NCI-H1092 treated with DMSO at 0.1 percent for 48 hours (cell line): ENCODE results near the gene FXYD2.

Experiments used
- DNase-seq: peaks from one replicate; lab custom pipeline; 2025; lab: John Stamatoyannopoulos, UW

FXYD2 gene

GRCh38 chr11:117857734-117858414 lies 33.3 kb upstream of the FXYD2 start:
- no peak for DNase-seq

GRCh38 chr11:117855912-117856651 lies 31.5 kb upstream of the FXYD2 start:
- DNase-seq: no peak

DNA sequence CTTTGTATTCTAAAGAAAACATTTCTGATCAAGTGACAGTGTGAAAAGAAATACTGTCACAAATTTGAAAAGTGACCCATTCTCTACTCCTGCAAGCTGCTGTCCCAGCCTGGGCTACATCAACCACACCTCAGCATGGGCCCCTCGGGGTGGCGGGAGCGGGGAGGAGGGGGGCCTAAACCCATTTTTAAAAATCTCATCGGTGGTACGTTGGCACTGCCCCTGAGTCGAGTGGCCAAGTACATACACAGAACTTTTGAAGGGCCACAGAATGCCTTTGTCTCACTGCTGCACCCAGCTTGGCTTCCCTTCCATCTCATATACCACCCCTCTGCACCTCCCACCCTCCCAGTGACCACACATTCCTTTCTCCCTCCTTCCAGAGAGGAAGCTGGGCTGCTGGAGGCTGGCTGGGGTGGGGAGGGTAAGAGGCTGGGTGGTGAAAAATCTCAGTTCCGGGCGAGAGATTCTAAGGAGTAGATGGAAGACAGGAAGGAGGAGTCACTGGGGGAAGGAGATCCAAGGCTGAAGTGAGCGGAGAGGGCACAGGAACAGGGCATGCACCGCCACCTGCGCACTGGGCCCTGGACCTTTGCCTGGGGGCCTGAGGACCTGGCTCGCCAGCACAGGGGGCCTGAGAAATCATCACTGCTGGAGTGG lies 30.8 kb upstream of the FXYD2 start:
- no peak for DNase-seq

GRCh38 chr11:117852309-117852708 lies 27.8 kb upstream of the FXYD2 start:
- DNase-seq: no peak

GRCh38 chr11:117851852-117852251 lies 27.3 kb upstream of the FXYD2 start:
- no peak for DNase-seq

- DNase-seq: no peak
Observed at GRCh38 chr11:117851106-117851505, 26.6 kb upstream of the FXYD2 start.

GRCh38 chr11:117849781-117850414 lies 25.4 kb upstream of the FXYD2 start:
- DNase-seq: no peak

- DNase-seq: peak; percentile 79
Observed at GRCh38 chr11:117843666-117844484, 19.3 kb upstream of the FXYD2 start.

DNA sequence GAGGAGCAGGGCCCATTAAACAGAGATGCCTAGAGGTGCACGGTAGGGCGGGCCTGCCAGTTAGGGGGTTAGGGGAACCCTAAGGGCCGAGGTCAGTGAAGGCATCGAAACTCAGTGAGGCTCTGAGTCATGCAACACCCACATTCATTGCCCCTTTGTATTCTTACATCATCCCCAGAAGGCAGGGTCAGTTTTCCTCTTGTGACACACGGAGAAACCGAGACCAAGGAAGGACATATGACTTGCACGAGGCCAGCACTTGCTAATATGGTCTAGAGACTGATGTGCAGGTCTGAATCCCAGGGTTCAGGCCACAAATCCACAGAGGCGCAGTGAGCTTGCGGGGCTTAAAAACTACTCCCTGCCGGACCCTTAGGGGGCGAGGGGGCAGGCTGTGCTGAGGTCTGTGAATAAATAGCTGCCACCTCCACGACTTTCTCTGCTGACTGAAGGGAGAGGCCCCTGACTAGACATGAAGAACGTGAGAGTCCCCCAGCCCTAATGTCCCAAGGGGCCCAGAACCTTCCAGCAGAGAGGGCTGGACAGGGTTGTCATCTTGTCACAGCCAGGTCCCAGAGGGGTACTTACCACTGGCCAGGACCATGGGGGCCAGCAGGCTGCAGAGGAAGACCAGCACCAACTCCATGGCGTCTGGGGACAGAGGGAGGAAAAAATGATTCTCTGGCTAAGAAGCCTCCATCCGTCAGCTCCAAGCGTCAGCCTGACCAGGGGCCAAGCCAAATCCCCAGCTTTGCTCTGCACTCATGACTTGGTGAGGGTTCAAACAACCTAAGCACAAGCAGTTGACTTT lies 17.8 kb upstream of the FXYD2 start:
- no peak for DNase-seq

DNA sequence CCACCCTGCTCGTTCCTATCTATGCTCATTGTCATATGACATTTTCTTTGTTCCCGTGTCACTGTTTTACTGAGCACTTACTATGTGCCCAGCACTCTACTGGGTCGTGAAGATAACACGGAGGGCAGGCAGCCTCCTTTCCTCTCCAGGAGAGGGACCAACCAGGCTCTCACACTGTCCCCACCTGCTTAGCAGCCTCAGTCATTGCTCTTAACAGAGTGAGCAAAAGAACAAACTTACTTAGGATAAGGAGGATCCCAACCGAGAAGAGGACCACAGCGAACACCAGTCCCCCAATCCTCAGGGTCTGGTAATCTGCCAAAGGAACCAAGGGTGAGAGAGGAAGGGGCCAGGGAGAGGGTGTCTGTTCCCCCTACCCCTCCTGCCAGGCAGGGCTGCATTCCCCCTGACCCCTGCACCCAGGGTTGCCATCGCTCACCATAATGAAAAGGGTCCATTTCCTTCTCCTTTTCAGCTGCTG lies 17.0 kb upstream of the FXYD2 start:
- no peak for DNase-seq

- DNase-seq: no peak
Observed at GRCh38 chr11:117840881-117841550, 16.5 kb upstream of the FXYD2 start.

DNA sequence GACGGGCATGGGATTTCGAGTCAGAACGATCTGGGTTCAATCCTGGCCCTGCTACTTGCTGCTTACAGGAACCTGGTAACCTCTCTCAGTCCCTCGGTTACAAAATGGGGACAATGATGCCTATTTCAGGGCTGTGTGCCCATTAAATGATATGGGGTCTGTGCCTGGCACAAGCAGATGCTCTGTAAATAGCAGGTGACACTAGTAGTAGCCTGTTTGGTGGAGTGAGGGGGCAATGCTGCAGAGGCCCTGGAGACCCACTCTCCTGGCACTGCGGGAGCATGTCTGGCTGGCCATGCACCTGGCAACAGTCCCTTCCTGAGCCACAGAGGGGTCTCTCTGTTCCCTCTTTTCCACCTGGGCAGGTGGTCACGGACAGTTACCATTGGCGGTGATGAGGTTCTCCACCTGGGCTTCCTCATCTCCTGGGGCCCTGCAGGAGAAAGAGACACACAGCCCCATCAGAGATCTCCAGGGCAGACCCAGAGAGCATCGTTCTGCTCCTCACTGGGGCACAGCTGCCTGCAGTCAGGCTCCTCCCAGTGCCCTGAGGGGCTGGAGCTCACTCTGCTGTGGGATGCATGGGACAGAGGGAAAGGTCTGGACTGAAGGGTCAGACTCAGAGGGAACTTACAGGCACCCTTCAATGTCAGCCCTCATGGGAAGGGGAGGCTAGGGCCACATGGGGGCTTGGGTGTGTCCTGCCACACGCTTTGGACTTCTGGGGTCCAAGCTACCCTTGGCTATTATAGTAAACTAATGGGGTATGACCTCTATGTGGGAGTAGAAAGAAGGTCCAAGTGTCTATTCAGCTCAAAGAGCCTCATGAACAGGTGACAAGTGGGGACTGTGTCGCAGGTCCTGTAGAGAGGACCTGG lies 15.6 kb upstream of the FXYD2 start:
- no peak for DNase-seq

DNA sequence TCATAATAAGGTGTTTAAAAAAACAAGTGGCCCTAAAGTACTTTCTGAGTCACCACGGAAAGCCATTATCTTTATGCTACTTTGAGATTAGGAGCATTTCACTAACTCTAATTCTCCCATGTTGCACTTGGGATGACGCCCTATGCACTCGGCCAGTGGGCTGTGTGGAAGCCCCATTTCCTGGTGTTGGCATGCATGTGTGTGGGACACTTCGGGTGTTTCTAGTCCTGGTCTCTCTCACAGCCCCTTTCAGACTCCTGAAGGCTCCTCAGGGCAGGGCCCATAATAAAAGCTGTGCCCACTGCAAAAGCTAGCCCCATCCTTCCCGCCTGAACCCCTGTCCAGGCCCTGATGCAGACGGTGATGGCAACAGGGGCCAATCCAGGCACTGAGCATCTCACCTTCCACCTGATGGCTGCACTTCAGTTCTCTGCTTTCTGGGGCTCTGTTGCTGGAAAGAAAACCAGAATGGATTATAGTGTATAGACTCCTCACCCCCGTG lies 14.9 kb upstream of the FXYD2 start:
- no peak for DNase-seq

GRCh38 chr11:117838901-117839300 lies 14.4 kb upstream of the FXYD2 start:
- no peak for DNase-seq

GRCh38 chr11:117837791-117838190 lies 13.2 kb upstream of the FXYD2 start:
- no peak for DNase-seq

DNA sequence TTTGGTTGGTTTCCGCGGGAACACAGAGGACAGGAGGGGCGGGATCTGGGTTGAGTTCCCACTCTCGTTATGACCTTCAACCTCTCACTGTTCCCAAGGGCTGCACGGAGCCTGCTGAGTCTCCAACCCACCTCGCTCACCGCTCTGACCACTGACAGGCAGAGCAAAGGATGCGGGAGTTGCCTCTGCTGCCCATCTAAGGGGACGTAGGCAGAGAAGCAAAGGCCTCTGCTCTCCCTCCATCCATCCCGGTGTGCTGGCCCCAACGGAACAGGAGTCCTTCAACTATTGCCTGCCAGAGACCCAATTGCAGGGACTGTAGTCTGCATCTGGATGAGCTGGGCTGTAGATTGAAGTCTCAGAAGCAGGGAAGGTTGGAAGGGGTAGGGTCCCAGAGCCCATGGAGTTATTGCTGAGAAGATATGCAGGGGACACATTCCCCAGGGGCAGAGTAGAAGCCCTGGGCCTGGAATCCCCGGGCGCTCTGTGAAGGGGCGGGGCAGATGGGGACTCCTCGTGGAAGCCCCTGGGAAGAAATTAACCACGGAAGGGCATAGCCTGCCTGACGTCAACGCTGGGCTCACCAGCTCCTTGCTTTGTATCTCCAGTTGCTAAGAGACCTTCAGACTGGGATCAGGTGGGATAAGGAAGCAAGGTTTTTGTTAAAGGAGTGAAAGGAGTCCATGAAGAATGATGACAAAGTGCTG lies 12.7 kb upstream of the FXYD2 start:
- no peak for DNase-seq

DNA sequence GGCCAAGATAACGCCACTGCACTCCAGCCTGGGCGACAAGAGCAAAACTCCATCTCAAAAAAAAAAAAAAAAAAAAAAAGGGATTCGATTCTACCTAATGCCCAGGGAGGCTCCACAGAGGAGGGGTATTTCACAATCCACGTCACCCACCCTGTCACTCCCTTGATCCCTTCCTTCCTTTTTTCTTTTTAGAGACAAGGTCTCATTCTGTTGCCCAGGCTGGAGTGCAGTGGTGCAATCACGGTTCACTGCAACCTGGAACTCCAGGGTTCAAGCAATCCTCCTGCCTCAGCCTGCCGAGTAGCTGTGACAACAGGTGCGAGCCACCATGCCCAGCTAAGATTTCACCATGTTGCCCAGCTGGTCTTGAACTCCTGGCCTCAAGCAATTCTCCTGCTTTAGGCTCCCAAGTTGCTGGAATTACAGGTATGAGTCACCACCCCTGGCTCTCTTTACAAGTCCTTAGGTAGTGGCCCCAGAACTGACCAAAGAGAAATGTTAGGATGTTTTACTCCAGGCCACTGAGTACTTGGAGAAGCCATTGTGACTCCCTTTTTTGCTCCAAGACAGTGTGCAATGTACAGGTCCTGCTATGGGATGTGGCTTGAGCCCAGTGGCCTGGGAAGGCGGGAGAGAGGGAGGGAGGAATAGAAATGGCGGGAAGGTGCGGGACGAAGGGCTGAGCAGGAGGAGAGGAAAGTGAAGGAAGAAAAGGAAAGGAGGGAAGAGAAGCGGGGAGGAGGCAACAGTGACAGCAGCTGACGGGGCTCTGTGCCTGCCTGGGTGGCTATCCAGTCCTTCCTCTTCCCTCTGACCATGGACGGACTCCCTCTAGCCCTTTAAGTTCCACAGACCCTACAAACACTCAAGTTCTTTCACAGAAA lies 11.8 kb upstream of the FXYD2 start:
- DNase-seq: no peak
